Mesenchymal stem cell (in vitro differentiated cells and primary cell): ENCODE results near the gene LRP1.
A peak's percentile ranks its signal among the peaks of the same experiment; 100 is the strongest.

Experiments
- DNase-seq: peaks from one replicate; pipeline ENCODE4 v3.0.0-alpha.2; 2013
- H2AFZ ChIP-seq: one replicate; pipeline ENCODE4 v1.6.1; 2013; ENCODE audit warnings: low read depth, mild to moderate bottlenecking, control low read depth, inconsistent platforms, low read length, moderate library complexity
- H2AK5ac ChIP-seq: 2 replicates; pipeline ENCODE4 v1.6.1; 2013; ENCODE audit warnings: low read length, moderate library complexity, mild to moderate bottlenecking, inconsistent platforms; ENCODE audit not compliant: severe bottlenecking
- H2BK120ac ChIP-seq: one replicate; pipeline ENCODE4 v1.6.1; 2013; ENCODE audit warnings: low read depth, mild to moderate bottlenecking, inconsistent platforms, low read length, moderate library complexity
- H2BK12ac ChIP-seq, 2 experiments: one replicate each; pipeline ENCODE4 v1.6.1; 2013; ENCODE audit warnings: inconsistent platforms in 2 of 2, low read length in 2 of 2, mild to moderate bottlenecking in 2 of 2, moderate library complexity in 2 of 2, control low read depth in 1 of 2
- H2BK15ac ChIP-seq: one replicate; pipeline ENCODE4 v1.6.1; 2013; ENCODE audit warnings: mild to moderate bottlenecking, low read depth, inconsistent platforms; ENCODE audit not compliant: poor library complexity, severe bottlenecking
- H2BK5ac ChIP-seq: 2 replicates; pipeline ENCODE4 v1.6.1; 2013; ENCODE audit warnings: low read depth, mild to moderate bottlenecking, low read length, control low read depth, inconsistent platforms; ENCODE audit not compliant: poor library complexity, severe bottlenecking
- H3K14ac ChIP-seq, 2 experiments: one replicate each; pipeline ENCODE4 v1.6.1; 2013; ENCODE audit warnings: inconsistent platforms in 2 of 2, low read length in 2 of 2, control low read depth in 1 of 2, mild to moderate bottlenecking in 1 of 2, moderate library complexity in 1 of 2
- H3K18ac ChIP-seq, 2 experiments: one replicate each; pipeline ENCODE4 v1.6.1; 2013; ENCODE audit warnings: inconsistent platforms in 2 of 2, low read length in 2 of 2, control low read depth in 1 of 2, low read depth in 1 of 2, mild to moderate bottlenecking in 1 of 2
- H3K23ac ChIP-seq, 2 experiments: one replicate each; pipeline ENCODE4 v1.6.1; 2013; ENCODE audit warnings: inconsistent platforms in 2 of 2, low read length in 2 of 2, mild to moderate bottlenecking in 2 of 2, moderate library complexity in 2 of 2, control low read depth in 1 of 2
- H3K27ac ChIP-seq: 2 replicates; pipeline ENCODE4 v1.5.1; 2013; ENCODE audit warnings: mild to moderate bottlenecking, moderate library complexity, low read length, control low read depth, inconsistent platforms; ENCODE audit not compliant: poor library complexity, severe bottlenecking
- H3K27me3 ChIP-seq, 2 experiments: 2 replicates each; pipeline versions ENCODE4 v1.6.1 to v1.7.0; 2013; ENCODE audit warnings: low read length in 2 of 2, mild to moderate bottlenecking in 2 of 2, moderate library complexity in 2 of 2, control low read depth in 1 of 2, inconsistent platforms in 1 of 2; ENCODE audit not compliant: control insufficient read depth in 1 of 2, insufficient read depth in 1 of 2
- H3K36me3 ChIP-seq, 2 experiments: 2 replicates each; pipeline versions ENCODE4 v1.6.1 to v1.7.0; 2013; ENCODE audit warnings: low read length in 2 of 2, control low read depth in 1 of 2, inconsistent platforms in 1 of 2, low read depth in 1 of 2, mild to moderate bottlenecking in 1 of 2; ENCODE audit not compliant: insufficient read depth in 2 of 2, control insufficient read depth in 1 of 2
- H3K4ac ChIP-seq, 2 experiments: one replicate each; pipeline ENCODE4 v1.6.1; 2013; ENCODE audit warnings: inconsistent platforms in 2 of 2, low read length in 2 of 2, mild to moderate bottlenecking in 2 of 2, moderate library complexity in 2 of 2, control low read depth in 1 of 2, low read depth in 1 of 2
- H3K4me1 ChIP-seq: 2 replicates; pipeline ENCODE4 v1.6.1; 2013; ENCODE audit warnings: low read depth, low read length, control low read depth; ENCODE audit not compliant: control insufficient read depth, insufficient read depth
- H3K4me2 ChIP-seq: 2 replicates; pipeline ENCODE4 v1.6.1; 2013; ENCODE audit warnings: low read length, mild to moderate bottlenecking, inconsistent platforms; ENCODE audit not compliant: poor library complexity, severe bottlenecking
- H3K4me3 ChIP-seq, 2 experiments: 2 replicates each; pipeline versions ENCODE4 v1.5.1 to v1.7.0; 2013; ENCODE audit warnings: low read length in 2 of 2, mild to moderate bottlenecking in 2 of 2, control low read depth in 1 of 2, low read depth in 1 of 2; ENCODE audit not compliant: insufficient read depth in 1 of 2
- H3K79me1 ChIP-seq: replicated peaks from 2 replicates; pipeline ENCODE4 v1.6.1; 2013; ENCODE audit warnings: mild to moderate bottlenecking, control low read depth, low read length, inconsistent platforms; ENCODE audit not compliant: poor library complexity, severe bottlenecking
- H3K9ac ChIP-seq: 2 replicates; pipeline ENCODE4 v1.7.0; 2013; ENCODE audit warnings: mild to moderate bottlenecking, low read length, moderate library complexity
- H3K9me3 ChIP-seq: 2 replicates; pipeline ENCODE4 v1.7.0; 2013; ENCODE audit warnings: mild to moderate bottlenecking, low read length; ENCODE audit not compliant: control insufficient read depth
- H4K8ac ChIP-seq: one replicate; pipeline ENCODE4 v1.6.1; 2013; ENCODE audit warnings: inconsistent platforms, mild to moderate bottlenecking, low read length, moderate library complexity
- H4K91ac ChIP-seq: one replicate; pipeline ENCODE4 v1.6.1; 2013; ENCODE audit warnings: mild to moderate bottlenecking, low read length, inconsistent platforms
- WGBS: methylation state at CpG from one replicate; pipeline ENCODE4 v1.1.7; 2013; ENCODE audit warnings: mixed read lengths; 5-methylcytosine and 5-hydroxymethylcytosine counted together

Gene LRP1

GRCh38 chr12:57092876-57093414, 35.3 kb upstream of the LRP1 start:
- H3K27ac ChIP-seq = no peak overlapping the region
- H4K91ac ChIP-seq = no peak overlapping the region
- H3K27me3 ChIP-seq = no peaks in the 10 kb centered on the region
- peaks cover 64 to 65% of the 10 kb centered on the region in 2 experiments for H3K36me3 ChIP-seq
- peak overlapping the region in 1 of 2 experiments; percentile 95 for H2BK12ac ChIP-seq
- H2BK15ac ChIP-seq = no peak overlapping the region
- no peak overlapping the region for H3K18ac ChIP-seq
- H4K8ac ChIP-seq = no peak overlapping the region
- H3K4me1 ChIP-seq = peaks cover 38% of the 10 kb centered on the region
- H3K23ac ChIP-seq = no peak overlapping the region
- H3K4ac ChIP-seq = no peak overlapping the region
- no peak overlapping the region for H2AK5ac ChIP-seq
- H3K9ac ChIP-seq = peak overlapping the region; percentile 95
- DNase-seq = no peak
- no peak overlapping the region for H3K4me2 ChIP-seq
- WGBS = 81% methylated on average over 4 of the region's 4 CpGs
- peak overlapping the region in 1 of 2 experiments; percentile 90 for H3K4me3 ChIP-seq
- no peak overlapping the region for H2BK120ac ChIP-seq
- H3K79me1 ChIP-seq = peaks cover 23% of the 10 kb centered on the region
- H3K9me3 ChIP-seq = no peaks in the 10 kb centered on the region
- no peak overlapping the region for H3K14ac ChIP-seq
- H2BK5ac ChIP-seq = no peak overlapping the region
- H2AFZ ChIP-seq = no peak overlapping the region

DNA sequence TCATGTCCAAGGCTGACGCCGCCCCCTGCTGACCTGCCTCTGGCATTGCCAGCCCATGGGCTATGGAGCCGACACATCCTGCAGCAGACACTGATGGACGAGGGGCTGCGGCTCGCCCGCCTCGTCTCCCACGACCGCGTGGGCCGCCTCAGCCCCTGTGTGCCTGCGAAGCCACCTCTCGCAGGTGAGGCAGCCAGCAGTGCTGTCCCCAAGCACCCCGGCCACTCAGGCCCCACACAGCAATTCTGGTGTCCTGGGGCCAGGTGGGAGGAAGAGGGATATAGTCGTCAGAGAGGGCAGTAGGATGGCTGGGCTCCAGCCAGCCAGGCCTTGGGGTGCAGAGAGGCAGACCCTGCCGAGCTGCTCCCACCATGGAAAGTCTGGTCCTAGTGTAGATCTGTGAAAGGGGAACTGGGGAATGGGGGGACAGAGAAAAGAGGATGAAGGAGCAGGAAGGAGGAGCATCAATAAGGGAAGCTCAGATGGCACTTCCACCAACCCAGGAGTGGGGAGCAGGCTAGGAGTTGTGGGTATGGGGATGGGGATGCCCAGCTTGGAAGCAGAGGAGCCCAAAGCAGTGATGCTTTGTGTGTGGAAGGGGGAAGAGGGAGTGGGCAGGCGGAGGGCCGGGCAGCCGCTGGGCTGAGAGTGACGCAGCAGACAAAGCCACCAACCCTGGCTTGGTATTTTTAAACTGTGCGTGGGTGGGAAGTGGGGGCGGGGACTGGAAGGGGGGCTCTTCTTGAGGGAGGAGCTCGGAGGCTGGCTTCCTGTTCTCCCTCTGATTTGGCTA, 34.7 kb upstream of the LRP1 start:
- H3K9me3 ChIP-seq = no peaks in the 10 kb centered on the region
- H3K9ac ChIP-seq = peak overlapping the region; percentile 77
- H2BK5ac ChIP-seq = no peak overlapping the region
- H3K18ac ChIP-seq = peak overlapping the region; percentile 79 to 93
- peak overlapping the region; percentile 58 for H2AK5ac ChIP-seq
- peak overlapping the region; percentile 84 for H4K91ac ChIP-seq
- H3K4ac ChIP-seq = peak overlapping the region; percentile 71
- H3K4me1 ChIP-seq = peaks cover 38% of the 10 kb centered on the region
- peak overlapping the region; percentile 76 for H4K8ac ChIP-seq
- H3K23ac ChIP-seq = peak overlapping the region in 1 of 2 experiments; percentile 35
- H2AFZ ChIP-seq = no peak overlapping the region
- H2BK15ac ChIP-seq = peak overlapping the region; percentile 41
- DNase-seq = peak; percentile 87
- H3K79me1 ChIP-seq = peaks cover 23% of the 10 kb centered on the region
- no peak overlapping the region for H3K4me2 ChIP-seq
- peaks cover 67 to 72% of the 10 kb centered on the region in 2 experiments for H3K36me3 ChIP-seq
- H3K14ac ChIP-seq = peak overlapping the region in 1 of 2 experiments; percentile 89
- WGBS = 46% methylated on average over 24 of the region's 24 CpGs
- peak overlapping the region; percentile 69 to 95 for H2BK12ac ChIP-seq
- no peaks in the 10 kb centered on the region for H3K27me3 ChIP-seq
- peak overlapping the region; percentile 45 for H2BK120ac ChIP-seq
- H3K27ac ChIP-seq = peak overlapping the region; percentile 3
- H3K4me3 ChIP-seq = peak overlapping the region in 1 of 2 experiments; percentile 48

- H2BK5ac ChIP-seq = no peak overlapping the region
- H4K91ac ChIP-seq = peak overlapping the region; percentile 55
- H3K36me3 ChIP-seq = peaks cover 76 to 81% of the 10 kb centered on the region in 2 experiments
- H3K23ac ChIP-seq = peak overlapping the region in 1 of 2 experiments; percentile 36
- peak overlapping the region; percentile 7 to 88 for H2BK12ac ChIP-seq
- 63% methylated on average over 13 of the region's 15 CpGs for WGBS
- peak overlapping the region in 1 of 2 experiments; percentile 88 for H3K14ac ChIP-seq
- peak overlapping the region; percentile 27 for H3K27ac ChIP-seq
- no peaks in the 10 kb centered on the region for H3K9me3 ChIP-seq
- peak overlapping the region; percentile 15 to 76 for H3K4ac ChIP-seq
- no peak overlapping the region for H2BK120ac ChIP-seq
- peak overlapping the region; percentile 29 for H2BK15ac ChIP-seq
- H3K79me1 ChIP-seq = peaks cover 22% of the 10 kb centered on the region
- H3K4me2 ChIP-seq = no peak overlapping the region
- no peak overlapping the region for H2AFZ ChIP-seq
- no peak overlapping the region for H2AK5ac ChIP-seq
- peak overlapping the region in 1 of 2 experiments; percentile 5 for H3K4me3 ChIP-seq
- H3K9ac ChIP-seq = peak overlapping the region; percentile 67
- H3K18ac ChIP-seq = peak overlapping the region; percentile 56 to 91
- peaks cover 38% of the 10 kb centered on the region for H3K4me1 ChIP-seq
- H3K27me3 ChIP-seq = no peaks in the 10 kb centered on the region
- H4K8ac ChIP-seq = peak overlapping the region; percentile 83
- no peak for DNase-seq
Measured at GRCh38 chr12:57094208-57095160, 33.8 kb upstream of the LRP1 start.
